HG02938 (cell line): ENCODE results near the gene DAPP1.
A peak's percentile ranks its signal among the peaks of the same experiment; 100 is the strongest.

ENCODE experiments used
- ATAC-seq: cut with Tn5 transposase; IDR thresholded peaks from one replicate; pipeline ENCODE4 v1.9.1; 2021; ENCODE audit warnings: mild to moderate bottlenecking, moderate library complexity; ENCODE audit not compliant: unreplicated experiment

The DAPP1 gene

GRCh38 chr4:99852199-99852749 is 35.6 kb downstream of the DAPP1 start:
- no peak for ATAC-seq

- ATAC-seq: no peak
These were observed 36.6 kb downstream of the DAPP1 start for GRCh38 chr4:99853190-99853589.

GRCh38 chr4:99853999-99854398 is 37.4 kb downstream of the DAPP1 start:
- no peak for ATAC-seq

DNA sequence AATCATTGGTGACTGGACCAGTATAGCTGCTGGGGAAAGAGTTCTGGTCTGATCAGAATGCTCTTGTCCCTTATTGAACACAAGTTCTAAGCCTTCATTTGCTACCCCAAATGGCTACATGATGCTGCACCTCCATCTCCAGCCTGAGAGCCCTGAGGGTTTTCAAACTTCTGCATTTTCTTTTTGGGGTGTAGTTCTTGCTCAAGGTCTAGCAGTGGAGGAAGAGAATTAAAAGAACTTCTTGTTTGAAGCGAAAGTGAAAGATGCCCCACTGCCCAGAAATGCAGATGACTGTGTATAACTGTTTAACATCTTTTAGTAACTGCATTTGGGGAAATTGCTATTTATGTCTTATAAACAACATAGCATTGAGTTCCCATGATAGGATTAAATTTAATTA is 39.1 kb downstream of the DAPP1 start:
- peak; percentile 35 for ATAC-seq

- no peak for ATAC-seq
These were observed 39.5 kb downstream of the DAPP1 start for GRCh38 chr4:99856166-99856565.

- no peak for ATAC-seq
These were observed 40.7 kb downstream of the DAPP1 start for GRCh38 chr4:99857307-99857706.

DNA sequence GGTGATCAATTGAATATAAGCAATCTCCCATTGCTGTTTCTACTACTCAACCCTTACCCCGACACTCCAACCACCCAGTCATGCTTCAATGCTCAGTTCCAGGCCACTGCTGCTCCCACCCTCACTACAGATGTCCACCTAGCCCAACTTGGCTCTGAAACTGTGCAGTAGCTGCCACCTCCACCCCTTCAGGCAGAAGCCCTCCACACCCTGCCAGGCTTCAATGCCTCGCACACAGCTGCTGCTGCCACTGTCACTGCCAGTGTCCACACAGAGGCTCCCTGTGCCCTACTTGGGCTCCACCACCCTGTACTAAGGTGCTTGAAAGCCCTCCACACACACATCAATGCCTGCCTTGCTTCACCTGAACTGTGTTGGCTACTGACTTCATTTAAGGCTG is 43.0 kb downstream of the DAPP1 start:
- no peak for ATAC-seq

DNA sequence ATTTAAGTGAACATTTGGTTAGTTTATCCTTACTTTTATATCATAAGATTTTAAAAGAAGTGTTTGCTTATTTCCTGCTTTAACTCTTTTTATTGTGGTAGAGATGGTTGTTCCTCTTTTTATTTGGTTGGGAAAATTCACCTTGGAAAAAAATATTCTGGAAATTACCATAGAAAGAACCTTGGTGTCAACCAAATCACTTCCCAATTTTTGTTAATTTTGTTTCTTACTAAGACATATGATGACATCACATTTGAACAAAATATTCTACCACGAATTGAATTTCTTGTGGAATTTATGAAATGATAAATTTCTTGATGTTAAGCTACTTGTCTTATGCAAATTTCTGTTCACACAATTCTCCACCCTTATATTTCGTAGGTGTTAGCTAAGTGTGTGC is 43.9 kb downstream of the DAPP1 start:
- no peak for ATAC-seq

DNA sequence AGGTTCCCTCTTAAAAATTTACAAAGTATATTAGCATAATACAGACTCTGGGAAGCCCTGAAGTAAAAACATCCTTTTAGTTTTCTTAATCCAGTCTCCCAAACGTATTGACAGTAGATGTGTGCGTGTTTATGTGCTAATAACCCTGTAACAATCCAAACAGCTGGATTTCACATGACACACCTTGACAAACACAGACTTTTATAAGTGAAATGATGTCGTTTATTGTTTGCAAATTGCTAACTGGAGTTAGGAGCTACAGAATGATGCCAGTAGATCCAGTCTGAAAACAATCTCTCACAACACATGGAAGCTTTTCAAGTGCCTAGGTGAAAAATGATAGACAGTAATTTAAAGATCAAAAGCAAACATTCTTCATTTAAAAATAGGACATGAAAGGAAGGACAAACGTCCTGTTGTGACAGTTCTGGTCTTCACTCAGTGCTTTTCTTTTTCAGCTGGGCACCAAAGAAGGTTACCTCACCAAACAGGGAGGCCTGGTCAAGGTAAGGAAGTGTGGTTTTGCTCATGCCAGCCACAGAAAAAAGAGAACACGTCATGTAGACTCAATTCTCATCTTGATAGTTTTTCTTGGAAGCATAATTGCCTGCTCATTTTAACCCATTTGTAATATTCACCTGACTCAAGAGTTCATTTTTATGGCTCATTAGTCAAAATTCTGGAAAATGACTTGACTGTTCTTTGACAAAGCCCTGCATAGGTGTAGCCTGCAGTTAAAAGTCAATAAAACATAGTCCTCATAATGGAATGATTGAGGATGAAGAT is 44.7 kb downstream of the DAPP1 start:
- peak; percentile 51 for ATAC-seq

GRCh38 chr4:99863804-99864203 is 47.2 kb downstream of the DAPP1 start:
- no peak for ATAC-seq

DNA sequence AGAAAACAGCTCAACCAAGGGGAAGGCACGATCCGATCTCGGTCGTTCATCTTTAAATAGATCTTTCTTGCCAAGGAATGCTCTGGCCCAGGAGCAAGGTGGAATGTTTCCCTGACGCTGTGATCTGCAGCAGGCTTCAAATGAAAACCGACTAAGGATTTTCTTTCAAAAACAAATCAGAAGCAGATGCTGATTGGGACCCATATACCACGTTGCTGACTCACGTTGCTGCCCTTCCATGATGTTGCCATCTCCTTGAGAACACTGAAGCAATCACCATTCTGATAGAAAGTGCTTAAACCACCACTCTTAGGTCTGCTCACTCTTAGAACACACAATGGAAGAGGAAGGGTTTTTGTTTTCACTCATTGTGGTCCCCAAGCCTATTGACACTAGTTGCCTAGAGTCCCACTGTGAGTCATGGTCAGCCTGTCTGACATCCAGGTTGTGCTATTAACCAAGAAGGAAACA is 51.5 kb downstream of the DAPP1 start:
- no peak for ATAC-seq

DNA sequence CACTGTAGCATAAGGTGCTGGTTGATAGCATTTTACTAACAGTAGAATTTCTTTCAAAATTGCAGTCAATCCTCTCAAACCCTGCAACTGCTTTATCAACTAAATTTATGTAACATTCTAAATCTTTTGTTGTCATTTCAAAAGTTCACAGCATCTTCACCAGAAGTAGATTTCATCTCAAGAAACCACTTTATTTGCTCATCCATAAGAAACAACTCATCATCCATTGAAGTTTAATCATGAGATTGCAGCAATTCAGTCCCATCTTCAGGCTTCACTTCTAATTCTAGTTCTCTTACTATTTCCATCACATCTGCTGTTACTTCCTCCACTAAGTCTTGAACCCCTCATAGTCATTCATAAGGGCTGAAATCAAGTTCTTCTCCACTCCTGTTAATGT is 55.9 kb downstream of the DAPP1 start:
- no peak for ATAC-seq

GRCh38 chr4:99875071-99875470 is 58.4 kb downstream of the DAPP1 start:
- no peak for ATAC-seq

- no peak for ATAC-seq
These were observed 60.3 kb downstream of the DAPP1 start for GRCh38 chr4:99876946-99877345.

- no peak for ATAC-seq
These were observed 62.0 kb downstream of the DAPP1 start for GRCh38 chr4:99878604-99879003.

DNA sequence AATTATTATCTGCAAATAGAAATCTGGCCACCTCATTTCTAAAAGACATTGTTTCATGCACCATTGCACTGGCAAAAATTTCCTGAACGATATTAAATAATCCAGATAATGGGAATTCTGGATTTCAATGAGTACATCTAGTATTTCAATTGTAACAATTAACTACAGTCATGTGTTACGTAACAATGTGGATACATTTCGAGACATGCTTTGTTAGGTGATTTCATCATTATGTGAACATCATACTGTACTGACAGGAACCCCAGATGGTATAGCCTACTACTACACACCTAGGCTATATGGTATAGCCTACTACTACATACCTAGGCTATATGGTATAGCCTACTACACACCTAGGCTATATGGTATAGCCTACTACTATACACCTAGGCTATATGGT is 62.8 kb downstream of the DAPP1 start:
- no peak for ATAC-seq

- no peak for ATAC-seq
These were observed 68.5 kb downstream of the DAPP1 start for GRCh38 chr4:99885063-99885664.

DNA sequence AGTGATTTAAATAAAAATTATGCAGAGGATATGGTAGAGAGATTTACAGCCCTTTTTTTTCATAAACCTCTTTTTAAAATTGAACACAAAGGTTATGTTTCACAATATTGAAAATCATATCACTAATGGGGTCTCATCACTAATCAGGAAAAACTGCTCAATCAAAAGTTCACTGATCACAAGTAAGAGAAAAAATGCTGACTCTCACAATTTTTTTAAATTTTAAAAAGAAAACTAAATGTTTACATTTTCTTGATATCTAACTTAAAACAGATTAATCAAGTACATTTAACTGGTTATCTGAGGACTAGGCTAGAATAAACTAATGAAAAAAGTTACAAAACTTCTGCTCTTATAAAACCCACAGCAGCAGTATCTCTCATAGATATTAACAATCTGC is 69.1 kb downstream of the DAPP1 start:
- ATAC-seq: no peak

DNA sequence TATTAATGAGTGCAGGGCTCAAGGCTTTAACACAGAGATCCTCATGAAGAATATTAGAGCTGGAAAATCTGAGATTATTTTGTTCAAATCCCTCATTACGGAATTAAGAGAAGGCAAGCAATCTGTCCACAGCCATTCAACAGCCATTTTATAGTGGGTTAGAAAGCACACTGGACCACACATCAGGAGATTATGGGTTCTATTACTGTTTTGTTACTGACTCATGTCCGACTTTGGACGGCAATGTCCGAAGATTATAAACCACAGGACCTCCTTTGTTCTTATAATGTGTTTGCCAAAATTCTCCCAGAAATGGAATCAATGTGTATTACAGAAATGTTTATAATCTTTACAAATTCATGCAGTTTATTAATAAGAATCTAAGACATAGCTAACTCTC is 69.5 kb downstream of the DAPP1 start:
- no peak for ATAC-seq

DNA sequence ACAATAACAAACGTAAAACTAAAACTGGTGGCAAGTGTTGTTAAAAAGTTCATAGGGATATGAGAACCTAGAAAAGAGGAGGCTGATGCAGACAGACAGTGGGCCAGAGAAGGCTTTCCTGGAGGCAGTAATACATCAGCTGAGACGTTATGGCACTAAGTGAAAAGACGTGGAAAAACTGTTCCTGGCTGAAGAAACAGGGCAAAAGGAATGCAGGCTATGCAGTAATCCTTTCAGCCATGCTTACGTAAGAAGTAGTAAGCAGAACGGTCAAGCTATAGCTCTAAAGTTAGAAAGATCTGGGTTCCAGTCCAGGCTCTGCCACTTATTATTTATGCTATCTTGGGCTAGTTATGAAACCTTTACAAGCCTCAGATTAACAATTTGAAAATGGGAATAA is 71.2 kb downstream of the DAPP1 start:
- no peak for ATAC-seq

DNA sequence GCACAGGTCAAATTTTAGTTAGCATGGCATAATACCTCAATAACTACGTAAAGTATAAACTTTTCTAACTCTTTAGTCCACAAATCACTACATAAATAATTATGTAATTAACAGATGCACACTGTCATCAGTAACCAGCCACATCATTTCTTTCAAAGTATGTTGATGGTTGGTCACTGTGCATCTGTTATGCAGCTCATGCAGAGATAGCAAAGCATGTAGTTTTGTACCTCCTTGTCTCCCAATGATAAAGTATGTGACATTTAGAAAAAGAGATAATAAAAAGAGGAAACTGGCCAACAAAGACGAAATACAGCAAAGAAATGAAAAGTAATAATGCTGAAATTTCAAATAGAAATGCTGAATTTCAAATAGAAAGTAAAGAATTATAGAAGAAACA is 74.7 kb downstream of the DAPP1 start:
- ATAC-seq: no peak

GRCh38 chr4:99893029-99893428 is 76.4 kb downstream of the DAPP1 start:
- ATAC-seq: no peak

DNA sequence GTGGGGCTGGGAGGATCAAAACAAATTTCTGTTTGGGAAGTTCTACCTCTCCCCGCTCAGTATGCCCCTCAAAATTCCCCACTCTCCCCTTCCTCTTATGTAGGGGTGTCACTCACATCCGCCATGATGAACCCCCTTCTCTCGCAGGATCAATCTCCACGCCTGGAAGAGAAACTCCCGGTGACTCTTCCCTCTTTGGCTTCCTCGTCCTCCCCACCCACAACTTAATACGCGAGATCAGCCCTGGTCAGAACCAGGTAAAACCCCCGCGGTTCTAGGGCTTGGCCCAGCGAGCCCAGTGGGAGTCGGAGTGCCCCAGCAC is 77.2 kb downstream of the DAPP1 start:
- no peak for ATAC-seq
